NOMO-1 (cell line): ENCODE results near the gene ZNF454.

Source experiments
- DNase-seq, 2 experiments: peaks; one replicate each; lab custom pipeline; 2025; ENCODE audit not compliant: unreplicated experiment in 2 of 2; lab: John Stamatoyannopoulos, UW

The ZNF454 gene

DNA sequence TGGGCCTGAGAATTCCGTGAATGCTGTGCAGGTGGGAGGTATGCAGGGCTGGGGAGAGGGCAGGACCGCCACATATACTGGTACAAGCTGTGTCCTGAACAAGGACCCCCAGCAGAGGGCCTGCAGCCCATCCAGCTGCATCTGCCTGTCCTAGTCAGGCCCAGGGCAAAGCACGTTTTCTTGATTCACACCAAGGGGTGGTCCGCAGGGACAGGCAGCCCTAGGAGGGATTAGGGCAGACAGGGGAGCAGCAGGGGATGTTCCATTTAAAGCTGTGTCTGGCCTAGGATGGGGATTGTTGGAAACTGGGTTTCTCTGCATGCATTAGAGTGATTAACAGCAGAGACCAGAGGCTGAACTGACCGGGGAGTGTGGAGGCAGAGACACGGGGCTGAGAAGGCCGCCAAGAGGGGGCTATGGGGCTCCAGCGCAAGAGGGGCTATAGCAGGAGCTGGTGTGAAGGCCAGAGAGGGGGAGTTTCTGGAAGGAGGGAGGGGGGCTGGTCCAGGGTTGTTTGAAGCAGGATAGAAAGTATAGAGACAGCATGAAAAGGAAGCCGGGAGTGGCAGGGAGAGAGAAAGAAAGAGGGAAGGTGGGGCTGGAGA is 51.4 kb downstream of the ZNF454 start:
- DNase-seq, result no peak

GRCh38 chr5:178993236-178993765 is 52.3 kb downstream of the ZNF454 start:
- DNase-seq, result no peak

- no peak for DNase-seq
Measured at GRCh38 chr5:178993955-178994579, 53.1 kb downstream of the ZNF454 start.

DNA sequence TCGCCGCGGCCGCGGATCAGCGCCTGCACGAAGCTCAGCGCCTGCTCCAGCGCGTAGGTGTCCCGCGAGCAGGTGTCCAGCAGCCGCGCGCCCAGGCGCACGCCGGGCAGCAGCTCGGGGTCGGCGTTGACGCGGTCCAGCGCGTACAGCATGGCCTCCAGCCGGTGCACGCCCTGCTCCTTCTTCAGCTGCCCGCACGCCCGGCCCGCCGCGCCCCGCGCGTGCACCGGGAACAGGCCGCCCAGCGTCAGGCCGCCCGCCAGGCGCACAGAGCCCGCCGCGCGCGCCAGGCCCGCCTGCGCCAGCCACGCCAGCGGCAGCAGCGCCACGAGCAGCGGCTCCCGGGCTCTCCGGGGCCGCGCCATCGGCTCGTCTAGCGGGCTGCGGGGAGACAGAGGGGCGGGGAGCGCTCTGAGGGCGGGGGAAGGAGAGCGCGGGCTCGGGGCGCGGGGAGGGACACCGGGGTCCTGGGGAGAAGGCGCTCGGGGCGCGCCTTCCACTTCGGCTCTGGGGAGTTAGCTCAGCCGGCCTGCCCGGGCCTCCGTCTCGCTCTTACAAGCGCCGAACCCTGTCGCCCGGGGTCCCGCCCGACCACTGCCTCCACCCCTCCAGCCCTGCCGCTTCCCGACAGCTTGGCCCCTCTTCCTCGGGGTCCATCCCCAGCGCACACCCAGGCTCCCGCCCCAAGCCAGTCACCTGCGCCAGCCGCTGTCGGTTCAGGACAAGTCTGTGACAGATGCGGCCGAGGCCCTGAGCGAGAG is 53.8 kb downstream of the ZNF454 start, which contains the start of gene GRM6:
Gene GRM6, minus strand, starts transcription at position 741 of the 761 bp plus-strand sequence. Its CDS starts 376 bp downstream, at position 365.
- no peak for DNase-seq

GRCh38 chr5:178995341-178995690 is 54.3 kb downstream of the ZNF454 start:
- DNase-seq, result no peak

- no peak for DNase-seq
Measured at GRCh38 chr5:178996156-178996555, 55.2 kb downstream of the ZNF454 start.

GRCh38 chr5:178997191-178997590 is 56.2 kb downstream of the ZNF454 start:
- DNase-seq, result no peak

DNA sequence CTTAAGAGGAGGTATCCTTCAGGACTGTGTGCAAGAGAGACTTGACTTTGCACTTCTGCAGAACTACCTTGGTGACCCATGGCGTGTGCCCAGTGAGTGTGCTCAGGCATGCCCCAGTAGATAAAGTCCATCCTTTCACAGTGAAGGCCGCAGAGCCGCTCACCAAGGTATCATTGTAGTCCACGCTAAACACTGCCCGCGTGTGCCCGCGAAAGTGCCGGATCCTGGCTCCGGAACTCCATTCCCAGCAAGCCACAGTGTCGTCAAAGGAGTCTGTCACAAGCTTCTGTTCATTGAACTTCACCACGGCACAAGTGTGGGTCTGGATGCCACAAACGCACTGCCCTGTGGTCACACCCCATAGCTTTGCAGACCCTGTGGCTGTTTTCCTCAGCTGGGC is 57.4 kb downstream of the ZNF454 start:
- DNase-seq, result no peak

- no peak for DNase-seq
Measured at GRCh38 chr5:179006564-179006963, 65.6 kb downstream of the ZNF454 start.

DNA sequence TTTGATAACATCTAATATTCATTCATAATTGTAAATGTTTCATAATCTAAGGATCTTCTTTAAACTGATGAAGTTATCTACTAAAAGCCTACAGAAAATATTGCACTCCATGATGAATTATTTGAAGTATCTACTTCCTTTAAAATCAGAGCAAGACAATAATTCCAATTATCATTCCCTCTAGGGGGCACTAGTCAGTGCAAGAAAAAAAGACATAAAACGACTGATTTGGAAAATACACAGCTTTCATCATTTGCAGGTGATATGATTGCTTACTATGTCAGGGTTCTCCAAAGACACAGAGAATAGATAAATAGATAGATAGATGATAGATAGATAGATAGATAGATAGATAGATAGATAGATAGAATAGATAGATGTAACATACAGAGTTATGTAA is 67.7 kb downstream of the ZNF454 start:
- DNase-seq, result no peak
